Right lobe of liver (tissue), 6 donors: Measurements from ENCODE around the gene FBXO17. TPM values are rescaled to one million over a fixed set of nuclear protein-coding genes. Genes with fewer than 3 reads are reported as not detected.

ENCODE experiments used
- ATAC-seq, 4 donors: fragments of 200-7000 bp; cut with Tn5 transposase; one replicate each; pipeline ENCODE4 v1.9.1; 2020; ENCODE audit warnings: mild to moderate bottlenecking in 4 of 4, moderate library complexity in 4 of 4
- DNase-seq, 3 donors: peaks; one replicate each; pipeline ENCODE4 v3.0.0-alpha.2; 2020
- H3K27ac ChIP-seq, 3 donors: fragments of 200-600 bp; one replicate each; pipeline ENCODE4 v1.8.0; 2022
- H3K27me3 ChIP-seq, 2 donors: fragments of 200-600 bp; one replicate each; pipeline ENCODE4 v1.8.0; 2022
- H3K36me3 ChIP-seq, 4 donors: fragments of 200-600 bp; sonication (generic) in 1 of 4; one replicate each; pipeline versions ENCODE4 v1.5.1 to v1.8.0; 2017 to 2022; ENCODE audit warnings: control low read depth in 1 of 4
- H3K4me1 ChIP-seq, 4 donors: fragments of 200-600 bp; sonication (generic) in 1 of 4; one replicate each; pipeline versions ENCODE4 v1.5.1 to v1.8.0; 2017 to 2022; ENCODE audit warnings: control low read depth in 1 of 4
- H3K4me3 ChIP-seq, 3 donors: fragments of 200-600 bp; one replicate each; pipeline ENCODE4 v1.8.0; 2022
- H3K9me3 ChIP-seq, 4 donors: fragments of 200-600 bp; sonication (generic) in 1 of 4; one replicate each; pipeline versions ENCODE4 v1.5.1 to v1.8.0; 2017 to 2022; ENCODE audit warnings: control low read depth in 1 of 4
- CTCF ChIP-seq, 4 donors: fragments of 200-600 bp in 3 of 4; fragments of 450-650 bp in 1 of 4; IDR thresholded peaks; one replicate each; pipeline versions ENCODE4 v1.5.1 to v1.8.0; 2016 to 2022; ENCODE audit warnings: antibody characterized with exemption in 4 of 4, mild to moderate bottlenecking in 2 of 4
- POLR2A ChIP-seq: fragments of 450-650 bp; IDR thresholded peaks from one replicate; pipeline ENCODE4 v1.6.1; 2017; ENCODE audit warnings: antibody characterized with exemption, mild to moderate bottlenecking
- WGBS: methylation state at CpG from one replicate; pipeline ENCODE4 v1.1.6; 2018; ENCODE audit warnings: low coverage, low lambda C conversion rate; ENCODE audit not compliant: insufficient coverage; ENCODE audit errors: missing lambda C conversion rate; 5-methylcytosine and 5-hydroxymethylcytosine counted together
- intact Hi-C, 2 donors: fragments of 100-400 bp; cut with DNase I; formaldehyde crosslinking; loops; one replicate each; pipeline versions ENCODE4 v1.11.2 to v1.14.1; 2022
- total RNA-seq, 6 experiments: library from RNA; depleted of rRNA in 2 of 6; stranded (reverse); fragments of >200 nt in 2 of 6; fragmentation: NEBNext Ultra II Directional in 3 of 6; extraction: Animal tissue kit (Norgen Biotek cat#: 25700) in 3 of 6; gene quantifications; one replicate each; pipeline versions ENCODE4 v1.1.0 to v1.2.4, GENCODE V29; 2016 to 2023
- donor health status: DM: no; HTN: yes; CAD: no.
- donor health status: DM: no; HTN: no; CAD: no.
- donor health status: DM: no; HTN: no; CAD: no.
- donor health status: DM: no; HTN: yes; CAD: no.
- donor health status: DM: no; HTN: yes; CAD: no.

Gene FBXO17
- total RNA-seq, 6 experiments from 2014 or later: 19.9 to 57.9 (median 36.7) TPM

GRCh38 chr19:38951187-38951586 is 24.4 kb downstream of the FBXO17 start:
- no peak overlapping the region for H3K4me3 ChIP-seq
- H3K27ac ChIP-seq: no peak overlapping the region
- H3K4me1 ChIP-seq: peaks cover 0 to 19% (median 7%) of the 10 kb centered on the region in 4 donors
- H3K36me3 ChIP-seq: peaks cover 0 to 4% (median 0%) of the 10 kb centered on the region in 4 donors
- ATAC-seq (no peak), DNase-seq (peak in 1 of 3 donors; percentile 4)
- whole genome bisulfite sequencing: 69% methylated on average over 3 of the region's 3 CpGs
- intact Hi-C loops: no loop called here
- no peaks in the 10 kb centered on the region for H3K27me3 ChIP-seq
- no peak for TF ChIP-seq POLR2A
- no peak for TF ChIP-seq CTCF (IDR thresholded peaks at IDR 0.05)
- no peaks in the 10 kb centered on the region for H3K9me3 ChIP-seq

- peaks cover 0 to 19% (median 7%) of the 10 kb centered on the region in 4 donors for H3K4me1 ChIP-seq
- TF ChIP-seq CTCF (IDR thresholded peaks at IDR 0.05) (no peak), POLR2A (no peak)
- no peak overlapping the region for H3K27ac ChIP-seq
- WGBS: 49% methylated on average over 23 of the region's 72 CpGs
- no peaks in the 10 kb centered on the region for H3K9me3 ChIP-seq
- intact Hi-C loops: no loop called here
- H3K4me3 ChIP-seq: peak overlapping the region in 2 of 3 donors; percentile 16 to 40
- peaks cover 0 to 6% (median 0%) of the 10 kb centered on the region in 4 donors for H3K36me3 ChIP-seq
- H3K27me3 ChIP-seq: no peaks in the 10 kb centered on the region
- ATAC-seq (peak; percentile 73 to 87 (median 78)), DNase-seq (peak; percentile 78 to 86 (median 82))
Observed at GRCh38 chr19:38949580-38950367, 25.8 kb downstream of the FBXO17 start.

- H3K9me3 ChIP-seq: no peaks in the 10 kb centered on the region
- ATAC-seq: no peak
- no peak overlapping the region for H3K27ac ChIP-seq
- DNase-seq: no peak
- peaks cover 0 to 9% (median 0%) of the 10 kb centered on the region in 4 donors for H3K4me1 ChIP-seq
- intact Hi-C loops: no loop called here
- no peak overlapping the region for H3K4me3 ChIP-seq
- peaks cover 0 to 6% (median 2%) of the 10 kb centered on the region in 4 donors for H3K36me3 ChIP-seq
- TF ChIP-seq CTCF (IDR thresholded peaks at IDR 0.05) (no peak), POLR2A (no peak)
- 80% methylated on average over 4 of the region's 11 CpGs for WGBS
- H3K27me3 ChIP-seq: no peaks in the 10 kb centered on the region
Observed at GRCh38 chr19:38946229-38947010, 29.1 kb downstream of the FBXO17 start.

- H3K4me3 ChIP-seq: no peak overlapping the region
- H3K4me1 ChIP-seq: peaks cover 0 to 8% (median 0%) of the 10 kb centered on the region in 4 donors
- intact Hi-C loops: no loop called here
- WGBS: no CpG with 5 or more reads among the region's 3 CpGs
- peaks cover 0 to 6% (median 2%) of the 10 kb centered on the region in 4 donors for H3K36me3 ChIP-seq
- no peaks in the 10 kb centered on the region for H3K9me3 ChIP-seq
- TF ChIP-seq CTCF (IDR thresholded peaks at IDR 0.05): no peak
- no peak for TF ChIP-seq POLR2A
- no peak overlapping the region for H3K27ac ChIP-seq
- H3K27me3 ChIP-seq: no peaks in the 10 kb centered on the region
- DNase-seq (peak in 1 of 3 donors; percentile 14), ATAC-seq (no peak)
Observed at GRCh38 chr19:38945562-38946228, 29.8 kb downstream of the FBXO17 start.
